HG02970 (cell line): Measurements from ENCODE around the gene NPAS4.
A peak's percentile ranks its signal among the peaks of the same experiment; 100 is the strongest.
"Not testable (repeated sequence)": the region's sequence is repeated elsewhere in the genome, so short reads cannot be mapped to it uniquely, and the experiment has no call there.

Experiments used
- ATAC-seq: cut with Tn5 transposase; IDR thresholded peaks from one replicate; pipeline ENCODE4 v1.9.1; 2021; ENCODE audit warnings: mild to moderate bottlenecking, moderate library complexity, moderate number of reproducible peaks; ENCODE audit not compliant: unreplicated experiment, low FRiP score

NPAS4 gene

DNA sequence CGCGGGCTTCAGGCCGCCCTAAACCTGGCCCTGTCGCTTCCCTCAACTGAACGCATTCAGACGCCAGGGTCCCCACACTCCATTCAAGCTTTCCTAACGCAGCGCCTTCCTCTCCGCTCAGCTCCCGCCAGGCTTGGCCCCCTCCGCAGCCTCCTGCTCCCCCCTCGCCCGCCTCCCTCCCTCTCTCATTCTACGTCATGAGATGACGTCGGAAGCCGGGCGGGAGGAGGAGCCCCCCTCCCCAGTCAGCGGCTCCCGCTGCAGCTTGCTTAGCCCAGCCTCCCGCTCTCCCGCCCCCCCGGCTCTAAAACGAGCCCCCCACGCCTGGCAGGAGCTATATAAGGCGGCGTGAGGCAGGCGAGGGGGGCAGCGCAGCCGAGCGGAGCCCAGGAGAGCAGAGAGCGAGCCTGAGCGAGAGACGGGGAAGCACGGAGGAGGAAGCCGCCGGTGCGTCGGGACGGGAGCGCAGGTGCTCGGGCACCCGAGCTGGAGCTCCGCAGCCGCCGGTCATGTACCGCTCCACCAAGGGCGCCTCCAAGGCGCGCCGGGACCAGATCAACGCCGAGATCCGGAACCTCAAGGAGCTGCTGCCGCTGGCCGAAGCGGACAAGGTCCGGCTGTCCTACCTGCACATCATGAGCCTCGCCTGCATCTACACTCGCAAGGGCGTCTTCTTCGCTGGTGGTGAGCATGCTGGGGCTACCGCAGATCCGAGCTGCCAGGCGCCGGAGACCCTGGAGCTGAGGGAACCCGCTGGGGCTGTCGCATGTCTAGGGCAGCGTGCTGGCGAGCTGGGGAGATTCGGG, at the start of gene NPAS4:
TSS of gene NPAS4 (plus strand) at position 365 of the 806 bp plus-strand sequence. CDS start at position 510, 145 bp downstream.
- no peak for ATAC-seq

DNA sequence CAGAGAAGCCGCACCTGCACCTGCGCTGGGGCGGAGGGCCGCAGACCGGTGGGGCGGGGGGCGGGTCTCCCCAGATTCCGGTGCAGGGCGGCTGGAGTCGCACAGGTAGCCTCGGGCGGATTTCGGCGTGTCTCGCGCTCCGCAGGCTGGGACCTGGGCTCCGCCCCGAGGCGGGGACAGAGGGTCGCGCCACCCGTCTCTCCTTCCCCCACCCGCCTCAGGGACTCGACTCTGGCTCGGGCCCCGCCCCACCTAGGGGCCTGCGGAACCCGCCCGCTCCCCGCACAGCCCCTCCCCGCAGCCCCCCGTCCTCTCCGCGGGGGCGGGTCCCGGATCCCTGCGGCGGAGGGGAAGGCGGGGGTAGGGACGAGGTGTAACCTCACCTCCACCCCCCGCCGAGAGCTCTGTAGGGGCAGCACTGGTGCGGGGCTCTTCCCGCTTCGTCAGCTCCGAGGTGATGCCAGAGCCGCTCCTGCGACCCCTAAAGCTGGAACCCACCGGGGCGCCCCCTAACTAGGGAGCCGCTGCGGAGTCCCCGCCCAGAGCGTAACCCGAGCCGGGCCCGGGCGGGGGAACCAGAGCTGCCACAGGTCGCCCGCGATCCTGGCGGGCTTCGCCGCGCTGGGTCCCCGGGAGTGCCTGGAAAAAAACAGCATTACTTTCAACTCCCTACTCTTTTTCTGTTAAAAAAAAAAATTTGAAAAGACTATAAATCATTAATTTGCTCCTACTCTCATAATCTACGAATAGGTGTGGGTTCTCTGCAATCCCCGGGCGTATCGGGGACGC, 49.0 kb upstream of the NPAS4 start, which contains the start of gene SLC29A2:
TSS of gene SLC29A2 (minus strand) at position 134 of the 789 bp plus-strand sequence. CDS start 169 bp downstream, outside the sequence.
- ATAC-seq, result peak; percentile 51

DNA sequence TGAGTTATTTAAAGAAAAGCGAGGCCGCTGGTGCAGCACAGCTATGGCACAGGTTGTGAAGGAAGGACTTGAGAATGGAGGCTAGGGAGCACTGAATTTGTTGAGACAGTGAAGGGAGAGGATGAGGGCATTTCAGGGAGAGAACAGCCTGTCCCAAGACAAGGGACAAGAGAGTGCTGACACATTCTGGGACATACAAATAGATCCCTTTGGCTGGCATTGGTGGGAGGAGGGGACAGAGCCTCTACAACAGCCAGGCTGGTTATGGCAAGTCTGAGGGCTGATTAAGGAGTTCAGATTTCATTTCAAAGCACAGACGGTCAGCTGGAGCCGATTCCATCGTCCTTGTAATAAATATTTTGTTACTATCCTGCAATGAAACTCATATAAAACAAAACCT, 47.6 kb upstream of the NPAS4 start:
- ATAC-seq, result no peak

- ATAC-seq, result not testable (repeated sequence)
Measured at GRCh38 chr11:66373690-66374287, 47.0 kb upstream of the NPAS4 start.

- not testable (repeated sequence) for ATAC-seq
Measured at GRCh38 chr11:66380264-66380663, 40.6 kb upstream of the NPAS4 start.

GRCh38 chr11:66384316-66384715, 36.5 kb upstream of the NPAS4 start:
- ATAC-seq, result not testable (repeated sequence)

GRCh38 chr11:66386171-66387069, 34.4 kb upstream of the NPAS4 start:
- ATAC-seq, result no peak

DNA sequence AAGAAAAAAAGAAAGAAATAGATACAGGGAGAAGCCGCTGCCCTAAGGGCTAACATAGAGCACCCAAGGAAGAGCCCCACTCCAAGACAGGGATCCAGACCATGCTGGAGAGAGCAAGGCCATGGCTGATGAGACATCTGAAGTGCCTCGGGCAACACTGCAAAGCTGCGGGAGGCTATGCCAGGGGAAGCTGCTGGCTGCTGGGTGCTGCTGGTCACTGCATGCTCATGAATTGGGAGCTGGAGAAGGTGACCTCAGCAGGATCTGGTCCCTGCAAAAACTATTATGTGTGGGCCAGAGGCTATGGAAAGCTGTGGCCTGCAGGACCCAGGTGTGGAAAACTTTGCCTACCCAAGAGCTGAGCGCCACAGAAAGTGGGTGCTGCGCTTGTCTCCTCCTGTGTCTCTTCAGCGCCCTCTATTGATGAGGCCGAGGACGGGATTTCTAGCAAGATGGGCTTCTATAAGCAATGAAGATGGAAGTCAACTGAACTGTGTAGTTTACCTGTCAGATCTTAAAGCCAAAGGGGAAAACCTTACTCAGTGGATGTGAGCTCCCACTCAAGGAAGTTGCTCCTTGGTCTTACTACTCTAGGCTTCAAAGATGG, 32.0 kb upstream of the NPAS4 start:
- no peak for ATAC-seq

- ATAC-seq, result no peak
Measured at GRCh38 chr11:66391322-66391721, 29.5 kb upstream of the NPAS4 start.

GRCh38 chr11:66393954-66394353, 26.9 kb upstream of the NPAS4 start:
- no peak for ATAC-seq

- ATAC-seq, result no peak
Measured at GRCh38 chr11:66407651-66408050, 13.2 kb upstream of the NPAS4 start.

DNA sequence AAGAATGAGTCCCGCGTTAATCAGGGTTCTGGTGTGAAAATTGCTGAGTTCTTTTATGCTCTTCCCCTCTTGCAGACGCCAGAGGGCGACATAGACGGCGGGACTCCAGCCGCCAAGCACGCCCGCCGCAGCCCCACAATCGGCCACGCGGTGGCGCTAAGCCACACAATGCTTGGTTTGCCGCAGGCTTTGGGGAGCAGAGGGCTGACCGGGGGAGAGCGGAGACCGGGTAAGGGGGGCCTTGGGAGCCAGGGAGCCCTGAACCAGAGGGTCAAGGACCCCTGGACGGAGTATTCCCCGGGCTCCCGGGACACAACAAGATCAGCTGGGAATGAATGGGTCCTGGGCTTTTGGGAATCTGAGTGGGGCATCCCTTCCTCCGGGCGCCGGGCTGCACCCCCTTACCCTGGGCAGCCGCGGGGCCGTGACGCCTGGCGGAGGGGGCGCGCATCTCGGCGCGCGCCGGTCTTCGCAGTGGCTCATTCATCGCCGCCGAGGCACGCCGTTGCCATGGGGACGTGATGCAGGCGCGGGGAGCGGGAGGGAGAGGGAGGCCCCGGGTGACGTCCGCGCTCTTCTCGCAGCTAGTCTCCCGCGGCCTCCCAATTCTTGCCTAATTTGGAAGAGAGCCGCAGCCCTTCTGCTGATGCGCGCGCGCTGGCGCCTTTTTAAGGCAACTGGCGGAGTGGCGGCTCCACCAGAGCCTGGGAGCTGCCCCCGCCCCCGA, 12.2 kb upstream of the NPAS4 start:
- ATAC-seq, result no peak

DNA sequence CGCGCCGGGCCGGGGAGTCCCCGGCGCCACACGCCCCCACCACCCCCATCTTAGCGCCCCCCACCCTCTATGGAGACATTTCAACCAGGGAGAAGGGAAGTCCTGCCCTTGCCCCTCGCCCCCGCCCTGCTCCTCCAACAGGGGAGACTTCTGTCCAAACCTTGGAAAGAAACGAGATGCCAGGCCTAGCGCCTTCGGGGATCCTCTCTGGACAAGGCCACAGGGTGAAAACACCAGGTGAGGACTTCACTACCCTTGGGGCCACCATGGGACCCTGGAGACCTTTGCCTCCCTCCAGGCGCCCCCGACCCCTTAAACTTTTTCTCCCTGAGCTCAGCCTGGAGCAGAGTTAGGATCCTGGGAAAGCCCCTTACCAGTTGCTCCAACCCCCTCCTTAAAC, 11.6 kb upstream of the NPAS4 start:
- no peak for ATAC-seq

DNA sequence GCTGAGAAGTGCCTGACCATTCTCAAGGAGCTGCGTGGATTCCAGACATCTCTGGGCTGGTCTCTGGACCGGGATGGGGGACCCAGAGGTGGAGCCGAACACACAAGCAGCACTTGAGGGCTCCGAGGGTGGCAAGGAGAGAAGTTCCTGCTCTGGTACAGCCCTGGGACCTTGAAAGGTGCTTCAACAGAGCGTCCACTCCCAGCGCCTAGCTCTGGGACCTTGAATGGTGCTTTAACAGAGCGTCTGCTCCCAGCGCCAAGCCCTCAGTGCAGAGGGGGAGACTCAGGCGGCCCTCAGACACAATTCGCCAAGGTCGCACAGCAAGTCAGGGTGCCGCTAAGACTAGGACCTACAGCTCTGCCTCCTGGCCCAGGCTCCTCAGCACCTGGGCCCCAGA, 10.6 kb upstream of the NPAS4 start:
- ATAC-seq, result no peak

DNA sequence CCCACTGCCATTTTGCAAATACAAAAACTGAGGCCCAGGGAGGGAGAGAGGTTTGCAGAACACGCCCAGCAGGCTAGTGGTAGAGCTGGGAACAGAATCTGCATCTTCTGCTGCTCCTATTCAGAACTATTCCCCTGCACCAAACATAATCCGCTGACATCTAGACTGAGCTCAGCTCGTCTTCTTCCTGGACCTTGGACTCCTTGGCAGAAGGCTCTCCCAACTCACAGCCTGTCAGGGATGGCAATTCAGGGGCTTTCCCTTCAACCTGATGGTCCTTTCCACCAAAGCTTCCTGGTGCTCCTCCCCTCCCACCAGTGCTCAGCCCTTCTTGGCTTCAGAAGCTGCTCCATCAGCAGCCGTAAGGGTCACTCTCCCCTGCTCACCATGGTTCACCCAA, 9.5 kb upstream of the NPAS4 start:
- no peak for ATAC-seq

DNA sequence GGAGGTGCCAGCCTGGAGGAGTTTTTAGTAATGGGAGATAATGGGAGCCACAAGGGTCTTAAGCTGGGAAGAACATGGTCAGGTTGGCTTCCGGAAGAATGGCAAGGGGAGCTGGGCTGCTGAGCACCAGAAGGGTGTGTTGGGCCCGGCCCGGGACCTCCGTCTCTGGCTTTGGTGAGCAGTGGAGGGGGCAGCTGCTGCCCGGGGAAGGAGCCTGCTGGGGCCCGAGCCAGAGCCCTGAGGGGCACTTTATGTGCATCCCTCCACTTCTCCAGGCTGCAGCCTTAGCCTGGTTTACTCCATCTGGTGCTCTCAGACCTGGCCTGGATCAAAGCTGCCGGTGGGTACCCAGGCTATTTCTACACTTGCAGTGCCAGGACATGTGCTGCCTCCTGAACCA, 8.7 kb upstream of the NPAS4 start:
- no peak for ATAC-seq

DNA sequence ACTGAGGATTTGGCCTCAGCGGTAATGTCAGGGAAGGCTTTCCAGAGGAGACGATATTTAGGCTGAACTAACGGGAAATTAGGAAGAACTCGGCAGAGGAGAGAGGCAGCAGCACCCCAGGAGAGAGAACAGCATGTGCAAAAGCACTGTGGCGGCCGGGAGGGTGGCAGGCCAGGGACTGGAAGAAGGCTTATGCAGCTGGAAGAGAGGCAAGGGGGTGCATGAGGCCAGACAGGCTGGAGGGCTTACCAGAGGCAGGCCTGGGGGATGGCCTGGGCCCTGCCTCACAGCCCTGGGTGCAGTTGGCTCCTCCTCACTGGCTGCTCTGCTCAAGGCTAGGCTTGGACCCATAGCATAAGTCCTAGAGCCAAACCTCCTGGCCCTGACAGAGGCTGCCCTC, 7.7 kb upstream of the NPAS4 start:
- ATAC-seq, result no peak

DNA sequence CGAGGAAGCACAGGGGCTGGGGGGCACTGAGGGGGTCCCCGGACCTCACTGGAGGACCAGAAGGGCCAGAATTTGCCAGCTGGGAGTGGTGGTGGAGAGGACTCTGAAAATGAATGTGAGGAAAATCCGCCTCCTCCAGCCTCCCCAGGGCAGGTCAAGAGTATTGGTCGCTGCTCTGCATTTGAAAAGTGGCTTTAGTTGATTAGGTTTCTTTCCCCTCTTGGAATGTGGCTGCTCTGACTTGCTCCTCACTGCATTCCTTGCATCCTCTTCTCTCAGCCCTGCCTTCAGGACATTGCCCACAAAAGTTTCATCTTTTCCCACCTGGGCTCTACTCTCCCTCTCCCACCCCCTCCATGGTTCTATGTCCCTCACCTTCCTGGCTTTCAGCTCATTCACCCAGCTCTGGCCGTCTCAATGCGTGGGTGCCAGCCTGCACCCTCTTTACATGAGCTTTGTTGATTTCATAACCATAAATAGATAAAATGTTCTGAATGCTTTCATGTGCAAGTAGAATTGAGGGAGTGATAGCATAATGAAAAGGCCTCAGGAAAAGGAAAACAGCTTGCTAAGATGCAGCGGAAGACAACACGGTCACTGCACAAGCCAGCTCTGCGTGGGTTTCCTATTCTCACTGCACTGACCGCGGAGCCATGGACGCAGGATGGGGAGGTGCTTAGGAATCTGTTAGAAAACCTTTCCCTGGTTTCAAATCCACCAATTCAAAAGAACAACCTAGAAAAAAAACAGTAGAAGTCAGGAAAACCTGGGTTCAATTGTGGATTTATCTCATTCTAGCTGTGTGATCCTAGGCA, 6.5 kb upstream of the NPAS4 start:
- ATAC-seq, result no peak
